Esophagus squamous epithelium (tissue), 4 donors: Measurements from ENCODE around the gene NKAIN4.

Experiments used
- CTCF ChIP-seq, 6 experiments: fragments of 450-650 bp in 4 of 6; fragments of 200-600 bp in 2 of 6; sonication (generic) in 2 of 6; IDR thresholded peaks; one replicate each; pipeline ENCODE4 v1.5.1; 2016 to 2019; ENCODE audit warnings: antibody characterized with exemption in 6 of 6, mild to moderate bottlenecking in 4 of 6, moderate library complexity in 4 of 6
- POLR2A ChIP-seq, 4 donors: fragments of 450-650 bp; IDR thresholded peaks; one replicate each; pipeline ENCODE4 v1.6.1; 2017; ENCODE audit warnings: antibody characterized with exemption in 4 of 4, mild to moderate bottlenecking in 4 of 4, moderate library complexity in 3 of 4

- TF ChIP-seq CTCF (IDR thresholded peaks at IDR 0.05) (no peak), POLR2A (IDR thresholded peaks at IDR 0.05) (no peak)
These were observed 32.8 kb upstream of the NKAIN4 start for GRCh38 chr20:63286781-63287696.
